Smooth muscle cell (in vitro differentiated cells): ENCODE results near the gene SAMD7. TPM values are rescaled to one million over a fixed set of nuclear protein-coding genes. Genes with fewer than 3 reads are reported as not detected.

ENCODE experiments used
- DNase-seq: peaks from one replicate; lab custom pipeline; 2025; ENCODE audit not compliant: unreplicated experiment; lab: John Stamatoyannopoulos, UW
- H2AFZ ChIP-seq: fragments of 200-600 bp; sonication (generic); 2 replicates; pipeline ENCODE4 v1.6.0; 2016; ENCODE audit warnings: antibody characterized with exemption, low read depth, mild to moderate bottlenecking
- H3F3A ChIP-seq: fragments of 200-600 bp; sonication (generic); 2 replicates; pipeline ENCODE4 v1.6.0; 2017; ENCODE audit warnings: antibody characterized with exemption, low read depth
- H3K27ac ChIP-seq: fragments of 200-600 bp; sonication (generic); 2 replicates; pipeline ENCODE4 v1.5.1; 2016; ENCODE audit warnings: low read depth, mild to moderate bottlenecking
- H3K27me3 ChIP-seq: fragments of 200-600 bp; sonication (generic); 2 replicates; pipeline ENCODE4 v1.6.1; 2016; ENCODE audit warnings: low read depth, mild to moderate bottlenecking
- H3K36me3 ChIP-seq: fragments of 200-600 bp; sonication (generic); 2 replicates; pipeline ENCODE4 v1.5.1; 2016; ENCODE audit warnings: low read depth
- H3K4me1 ChIP-seq: fragments of 200-600 bp; sonication (generic); 2 replicates; pipeline ENCODE4 v1.5.1; 2016; ENCODE audit warnings: low read depth
- H3K4me2 ChIP-seq: fragments of 200-600 bp; sonication (generic); 2 replicates; pipeline ENCODE4 v1.6.0; 2016; ENCODE audit warnings: mild to moderate bottlenecking
- H3K4me3 ChIP-seq: fragments of 200-600 bp; sonication (generic); 2 replicates; pipeline ENCODE4 v1.5.1; 2016; ENCODE audit warnings: mild to moderate bottlenecking
- H3K79me2 ChIP-seq: fragments of 200-600 bp; sonication (generic); 2 replicates; pipeline ENCODE4 v1.6.0; 2016; ENCODE audit warnings: low read depth, mild to moderate bottlenecking
- H3K9ac ChIP-seq: fragments of 200-600 bp; sonication (generic); 2 replicates; pipeline ENCODE4 v1.6.0; 2016; ENCODE audit warnings: low read depth
- H3K9me3 ChIP-seq: fragments of 200-600 bp; sonication (generic); replicated peaks from 2 replicates; pipeline ENCODE4 v1.5.1; 2016; ENCODE audit warnings: low read depth
- H4K20me1 ChIP-seq: fragments of 200-600 bp; sonication (generic); 2 replicates; pipeline ENCODE4 v1.6.0; 2016; ENCODE audit warnings: low read depth
- CTCF ChIP-seq: fragments of 200-600 bp; sonication (generic); IDR thresholded peaks from 2 replicates; pipeline ENCODE4 v1.5.1; 2017; ENCODE audit warnings: borderline replicate concordance, mild to moderate bottlenecking, antibody characterized with exemption; ENCODE audit not compliant: insufficient read depth, poor library complexity, severe bottlenecking
- WGBS: methylation state at CpG from one replicate; pipeline ENCODE4 v1.1.7; 2016; ENCODE audit warnings: low lambda C conversion rate; 5-methylcytosine and 5-hydroxymethylcytosine counted together
- polyA plus RNA-seq: library from polyadenylated mRNA; unstranded; fragments of >200 nt; fragmentation: Nextera tagmentation; extraction: Ambion mirVana; gene quantifications from 2 replicates; pipeline ENCODE4 v1.2.1, GENCODE V29; 2016
- total RNA-seq: library from RNA; depleted of rRNA; stranded (reverse); fragments of >200 nt; gene quantifications from 2 replicates; pipeline ENCODE4 v1.2.3, GENCODE V29; 2014

The SAMD7 gene
- total and polyA plus RNA-seq, 2 experiments from 2014 or later: not detected

GRCh38 chr3:169946336-169946735 is 35.0 kb downstream of the SAMD7 start:
- Histone ChIP-seq H3K36me3 (no peaks in the 10 kb centered on the region), H3K9ac (no peak overlapping the region), H2AFZ (no peak overlapping the region), H3K9me3 (no peaks in the 10 kb centered on the region), H3F3A (peaks cover 4% of the 10 kb centered on the region), H3K4me3 (no peak overlapping the region), H3K27me3 (no peaks in the 10 kb centered on the region), H3K79me2 (no peaks in the 10 kb centered on the region), H3K4me1 (no peaks in the 10 kb centered on the region), H4K20me1 (no peaks in the 10 kb centered on the region), H3K27ac (no peak overlapping the region), H3K4me2 (no peak overlapping the region)
- 100% methylated on average over 3 of the region's 3 CpGs for WGBS
- no peak for TF ChIP-seq CTCF
- no peak for DNase-seq

GRCh38 chr3:169948559-169949448 is 37.4 kb downstream of the SAMD7 start:
- no peak overlapping the region for H3K9ac ChIP-seq
- no peaks in the 10 kb centered on the region for H3K27me3 ChIP-seq
- no peaks in the 10 kb centered on the region for H3K79me2 ChIP-seq
- 79% methylated on average over 2 of the region's 2 CpGs for WGBS
- no peak overlapping the region for H2AFZ ChIP-seq
- no peak overlapping the region for H3K27ac ChIP-seq
- H3K36me3 ChIP-seq: no peaks in the 10 kb centered on the region
- no peaks in the 10 kb centered on the region for H4K20me1 ChIP-seq
- peaks cover 4% of the 10 kb centered on the region for H3F3A ChIP-seq
- no peaks in the 10 kb centered on the region for H3K9me3 ChIP-seq
- no peak for TF ChIP-seq CTCF
- no peak for DNase-seq
- H3K4me2 ChIP-seq: no peak overlapping the region
- H3K4me1 ChIP-seq: no peaks in the 10 kb centered on the region
- H3K4me3 ChIP-seq: no peak overlapping the region

GRCh38 chr3:169952045-169952444 is 40.7 kb downstream of the SAMD7 start:
- Histone ChIP-seq H2AFZ (no peak overlapping the region), H3K4me1 (no peaks in the 10 kb centered on the region), H3K9ac (no peak overlapping the region), H4K20me1 (no peaks in the 10 kb centered on the region), H3K79me2 (no peaks in the 10 kb centered on the region), H3K36me3 (no peaks in the 10 kb centered on the region), H3K4me3 (no peak overlapping the region), H3K9me3 (no peaks in the 10 kb centered on the region), H3K27ac (no peak overlapping the region), H3K4me2 (no peak overlapping the region), H3F3A (peaks cover 4% of the 10 kb centered on the region), H3K27me3 (no peaks in the 10 kb centered on the region)
- TF ChIP-seq CTCF: no peak
- DNase-seq: no peak
- WGBS: 95% methylated on average over 1 of the region's 1 CpG
